Fibroblast of skin of back (primary cell): ENCODE results near the gene BRD7.

ENCODE experiments used
- DNase-seq: peaks from one replicate; pipeline ENCODE4 v3.0.0-alpha.2; 2013

BRD7 gene

GRCh38 chr16:50271148-50272041 is 97.4 kb downstream of the BRD7 start:
- no peak for DNase-seq

- no peak for DNase-seq
Observed at GRCh38 chr16:50270510-50271147, 98.2 kb downstream of the BRD7 start.

GRCh38 chr16:50269769-50270509 is 98.8 kb downstream of the BRD7 start:
- no peak for DNase-seq

- no peak for DNase-seq
Observed at GRCh38 chr16:50269061-50269705, 99.6 kb downstream of the BRD7 start.

GRCh38 chr16:50268352-50268751 is 100.4 kb downstream of the BRD7 start:
- DNase-seq: no peak

GRCh38 chr16:50267651-50268050 is 101.1 kb downstream of the BRD7 start:
- no peak for DNase-seq

GRCh38 chr16:50267151-50267631 is 101.6 kb downstream of the BRD7 start:
- DNase-seq: no peak

- DNase-seq: peak; percentile 90
Observed at GRCh38 chr16:50266337-50267091, 102.3 kb downstream of the BRD7 start, which contains the start of gene ADCY7. ADCY7 (plus strand) TSS chr16:50266551; CDS start chr16:50288180, 21,629 bp downstream.
